Smooth muscle cell (in vitro differentiated cells): ENCODE results near the gene SAMD4A. TPM values are rescaled to one million over a fixed set of nuclear protein-coding genes. Genes with fewer than 3 reads are reported as not detected.

Source experiments
- DNase-seq: peaks from one replicate; lab custom pipeline; 2025; ENCODE audit not compliant: unreplicated experiment; lab: John Stamatoyannopoulos, UW
- H2AFZ ChIP-seq: fragments of 200-600 bp; sonication (generic); 2 replicates; pipeline ENCODE4 v1.6.0; 2016; ENCODE audit warnings: antibody characterized with exemption, low read depth, mild to moderate bottlenecking
- H3F3A ChIP-seq: fragments of 200-600 bp; sonication (generic); 2 replicates; pipeline ENCODE4 v1.6.0; 2017; ENCODE audit warnings: antibody characterized with exemption, low read depth
- H3K27ac ChIP-seq: fragments of 200-600 bp; sonication (generic); 2 replicates; pipeline ENCODE4 v1.5.1; 2016; ENCODE audit warnings: low read depth, mild to moderate bottlenecking
- H3K27me3 ChIP-seq: fragments of 200-600 bp; sonication (generic); 2 replicates; pipeline ENCODE4 v1.6.1; 2016; ENCODE audit warnings: low read depth, mild to moderate bottlenecking
- H3K36me3 ChIP-seq: fragments of 200-600 bp; sonication (generic); 2 replicates; pipeline ENCODE4 v1.5.1; 2016; ENCODE audit warnings: low read depth
- H3K4me1 ChIP-seq: fragments of 200-600 bp; sonication (generic); 2 replicates; pipeline ENCODE4 v1.5.1; 2016; ENCODE audit warnings: low read depth
- H3K4me2 ChIP-seq: fragments of 200-600 bp; sonication (generic); 2 replicates; pipeline ENCODE4 v1.6.0; 2016; ENCODE audit warnings: mild to moderate bottlenecking
- H3K4me3 ChIP-seq: fragments of 200-600 bp; sonication (generic); 2 replicates; pipeline ENCODE4 v1.5.1; 2016; ENCODE audit warnings: mild to moderate bottlenecking
- H3K79me2 ChIP-seq: fragments of 200-600 bp; sonication (generic); 2 replicates; pipeline ENCODE4 v1.6.0; 2016; ENCODE audit warnings: low read depth, mild to moderate bottlenecking
- H3K9ac ChIP-seq: fragments of 200-600 bp; sonication (generic); 2 replicates; pipeline ENCODE4 v1.6.0; 2016; ENCODE audit warnings: low read depth
- H3K9me3 ChIP-seq: fragments of 200-600 bp; sonication (generic); replicated peaks from 2 replicates; pipeline ENCODE4 v1.5.1; 2016; ENCODE audit warnings: low read depth
- H4K20me1 ChIP-seq: fragments of 200-600 bp; sonication (generic); 2 replicates; pipeline ENCODE4 v1.6.0; 2016; ENCODE audit warnings: low read depth
- WGBS: methylation state at CpG from one replicate; pipeline ENCODE4 v1.1.7; 2016; ENCODE audit warnings: low lambda C conversion rate; 5-methylcytosine and 5-hydroxymethylcytosine counted together
- polyA plus RNA-seq: library from polyadenylated mRNA; unstranded; fragments of >200 nt; fragmentation: Nextera tagmentation; extraction: Ambion mirVana; gene quantifications from 2 replicates; pipeline ENCODE4 v1.2.1, GENCODE V29; 2016
- total RNA-seq: library from RNA; depleted of rRNA; stranded (reverse); fragments of >200 nt; gene quantifications from 2 replicates; pipeline ENCODE4 v1.2.3, GENCODE V29; 2014
- TF ChIP-seq, protein P1 (sequence below): fragments of 200-600 bp; sonication (generic); IDR thresholded peaks from 2 replicates; pipeline ENCODE4 v1.5.1; 2017; ENCODE audit warnings: borderline replicate concordance, mild to moderate bottlenecking, antibody characterized with exemption; ENCODE audit not compliant: insufficient read depth, poor library complexity, severe bottlenecking

The SAMD4A gene
- total and polyA plus RNA-seq, 2 experiments from 2014 or later = 9.2 to 36.7 TPM

DNA sequence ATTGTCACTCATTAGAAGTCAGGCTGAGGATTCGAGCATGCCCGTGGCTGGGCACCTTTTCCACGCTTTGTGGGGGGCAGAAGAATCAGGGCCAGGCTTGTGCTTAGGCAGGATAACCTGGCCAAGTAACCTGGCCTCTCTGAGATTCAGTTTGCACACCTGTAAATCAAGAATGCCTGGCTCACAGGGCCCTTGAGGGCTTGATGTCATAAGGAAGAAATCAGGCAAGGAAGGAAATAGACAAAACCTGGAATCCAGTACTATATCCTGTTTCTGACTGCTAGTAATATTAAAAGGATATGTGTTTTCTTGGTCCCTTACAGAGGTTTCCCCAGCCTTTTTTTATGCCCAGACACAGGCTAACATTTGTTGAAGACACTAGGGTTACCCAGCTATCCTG, 91.9 kb downstream of the SAMD4A start:
- WGBS = 97% methylated on average over 3 of the region's 3 CpGs
- H4K20me1 ChIP-seq = peaks cover 11% of the 10 kb centered on the region
- H3K27me3 ChIP-seq = no peaks in the 10 kb centered on the region
- no peak overlapping the region for H2AFZ ChIP-seq
- no peaks in the 10 kb centered on the region for H3K9me3 ChIP-seq
- H3K79me2 ChIP-seq = peaks cover 90% of the 10 kb centered on the region
- no peak overlapping the region for H3K4me2 ChIP-seq
- no peak overlapping the region for H3K9ac ChIP-seq
- DNase-seq = no peak
- TF ChIP-seq, protein P1, sequence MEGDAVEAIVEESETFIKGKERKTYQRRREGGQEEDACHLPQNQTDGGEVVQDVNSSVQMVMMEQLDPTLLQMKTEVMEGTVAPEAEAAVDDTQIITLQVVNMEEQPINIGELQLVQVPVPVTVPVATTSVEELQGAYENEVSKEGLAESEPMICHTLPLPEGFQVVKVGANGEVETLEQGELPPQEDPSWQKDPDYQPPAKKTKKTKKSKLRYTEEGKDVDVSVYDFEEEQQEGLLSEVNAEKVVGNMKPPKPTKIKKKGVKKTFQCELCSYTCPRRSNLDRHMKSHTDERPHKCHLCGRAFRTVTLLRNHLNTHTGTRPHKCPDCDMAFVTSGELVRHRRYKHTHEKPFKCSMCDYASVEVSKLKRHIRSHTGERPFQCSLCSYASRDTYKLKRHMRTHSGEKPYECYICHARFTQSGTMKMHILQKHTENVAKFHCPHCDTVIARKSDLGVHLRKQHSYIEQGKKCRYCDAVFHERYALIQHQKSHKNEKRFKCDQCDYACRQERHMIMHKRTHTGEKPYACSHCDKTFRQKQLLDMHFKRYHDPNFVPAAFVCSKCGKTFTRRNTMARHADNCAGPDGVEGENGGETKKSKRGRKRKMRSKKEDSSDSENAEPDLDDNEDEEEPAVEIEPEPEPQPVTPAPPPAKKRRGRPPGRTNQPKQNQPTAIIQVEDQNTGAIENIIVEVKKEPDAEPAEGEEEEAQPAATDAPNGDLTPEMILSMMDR = no peak
- no peak overlapping the region for H3K4me3 ChIP-seq
- no peak overlapping the region for H3K27ac ChIP-seq
- no peaks in the 10 kb centered on the region for H3K36me3 ChIP-seq
- peaks cover 23% of the 10 kb centered on the region for H3K4me1 ChIP-seq
- H3F3A ChIP-seq = peaks cover 7% of the 10 kb centered on the region

DNA sequence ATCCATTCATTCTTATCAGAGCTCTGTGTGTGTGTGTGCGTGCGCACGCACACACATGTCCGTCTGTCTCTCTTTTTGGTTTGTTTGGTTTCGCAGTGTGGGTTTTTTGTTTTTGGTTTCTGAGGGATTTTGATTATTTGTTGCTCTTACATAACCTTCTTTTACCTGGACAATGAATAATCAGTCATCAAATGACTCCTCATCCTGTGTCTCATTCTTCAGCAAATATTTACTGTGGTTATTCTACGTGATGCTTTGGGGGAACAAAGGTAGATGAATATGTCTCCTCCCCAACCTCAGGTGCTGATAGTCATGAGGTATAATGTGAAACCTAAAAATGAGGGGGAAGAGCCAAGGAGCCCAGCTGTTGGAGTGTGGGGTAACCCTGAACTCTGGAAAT, 92.4 kb downstream of the SAMD4A start:
- no peak overlapping the region for H2AFZ ChIP-seq
- H3K4me2 ChIP-seq = no peak overlapping the region
- H3K27ac ChIP-seq = no peak overlapping the region
- no peaks in the 10 kb centered on the region for H3K9me3 ChIP-seq
- 80% methylated on average over 6 of the region's 6 CpGs for WGBS
- no peaks in the 10 kb centered on the region for H3K27me3 ChIP-seq
- peaks cover 6% of the 10 kb centered on the region for H3F3A ChIP-seq
- peaks cover 11% of the 10 kb centered on the region for H4K20me1 ChIP-seq
- no peaks in the 10 kb centered on the region for H3K36me3 ChIP-seq
- no peak overlapping the region for H3K4me3 ChIP-seq
- H3K9ac ChIP-seq = no peak overlapping the region
- DNase-seq = no peak
- peaks cover 92% of the 10 kb centered on the region for H3K79me2 ChIP-seq
- H3K4me1 ChIP-seq = peaks cover 21% of the 10 kb centered on the region
- TF ChIP-seq, protein P1 = no peak

DNA sequence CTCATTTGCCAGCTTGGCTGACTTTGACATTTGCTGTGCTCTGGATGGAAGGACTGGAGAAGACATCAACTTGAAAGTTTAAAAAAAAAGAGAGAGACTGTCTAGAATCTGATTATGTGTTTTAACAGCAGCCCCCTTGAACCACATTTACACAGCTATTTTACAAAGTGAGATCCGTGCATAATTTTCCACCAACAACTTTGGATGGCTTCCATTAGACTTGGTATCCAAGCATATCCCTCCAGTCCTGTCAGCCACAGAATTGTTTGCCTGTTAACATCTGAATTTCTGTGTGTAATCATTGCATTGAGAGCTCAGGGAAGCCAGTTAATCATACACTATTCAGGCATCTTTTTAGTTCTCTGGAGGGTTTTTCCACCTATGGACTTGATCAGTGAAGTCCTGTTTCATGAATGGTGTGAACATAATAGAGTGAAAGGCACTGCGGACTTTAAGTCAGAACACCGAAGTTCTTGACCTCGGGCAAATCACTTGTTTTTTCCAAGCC, 93.7 kb downstream of the SAMD4A start:
- Histone ChIP-seq H3K36me3 (no peaks in the 10 kb centered on the region), H3K79me2 (peaks cover 86% of the 10 kb centered on the region), H3K4me3 (no peak overlapping the region), H3K27ac (no peak overlapping the region), H3K4me2 (no peak overlapping the region), H3F3A (no peaks in the 10 kb centered on the region), H2AFZ (no peak overlapping the region), H3K9ac (no peak overlapping the region), H3K4me1 (peaks cover 17% of the 10 kb centered on the region), H3K9me3 (no peaks in the 10 kb centered on the region), H4K20me1 (peaks cover 11% of the 10 kb centered on the region), H3K27me3 (no peaks in the 10 kb centered on the region)
- no peak for DNase-seq
- TF ChIP-seq, protein P1 = no peak
- WGBS = 89% methylated on average over 4 of the region's 4 CpGs

DNA sequence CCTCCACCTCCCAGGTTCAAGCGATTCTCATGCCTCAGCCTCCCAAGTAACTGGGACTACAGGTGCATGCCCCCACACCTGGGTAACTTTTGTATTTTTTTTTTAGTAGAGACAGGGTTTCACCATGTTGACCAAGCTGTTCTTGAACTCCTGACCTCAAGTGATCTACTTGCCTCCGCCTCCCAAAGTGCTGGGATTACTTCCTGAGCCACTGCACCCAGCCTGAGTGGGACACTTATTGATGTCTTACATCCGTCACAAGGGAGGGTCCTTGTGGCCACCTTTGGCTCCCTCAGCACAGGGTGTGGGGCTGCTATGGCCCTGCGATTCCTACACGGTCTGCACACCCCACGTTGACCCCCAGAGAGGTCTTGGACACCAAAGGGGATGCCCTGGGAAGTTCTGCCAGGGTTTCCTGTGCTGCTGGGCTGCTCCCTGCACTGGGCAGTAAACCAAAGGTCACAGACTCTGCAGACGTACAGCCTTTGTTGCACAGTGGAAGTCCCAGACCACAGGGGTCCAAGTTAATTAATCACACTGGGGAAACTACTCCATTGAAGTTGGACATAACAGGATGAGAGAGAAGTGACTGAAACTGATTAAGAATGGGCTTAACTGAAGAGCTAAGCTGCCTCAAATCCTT, 95.7 kb downstream of the SAMD4A start:
- no peaks in the 10 kb centered on the region for H3K27me3 ChIP-seq

More for the DNA sequence above, 95.7 kb downstream of the SAMD4A start:
- TF ChIP-seq, protein P1 = no peak
- Histone ChIP-seq H2AFZ (no peak overlapping the region), H3K36me3 (no peaks in the 10 kb centered on the region), H3K9ac (no peak overlapping the region), H3K27ac (no peak overlapping the region), H3K9me3 (no peaks in the 10 kb centered on the region), H4K20me1 (peaks cover 11% of the 10 kb centered on the region), H3K4me3 (no peak overlapping the region), H3K79me2 (peaks cover 86% of the 10 kb centered on the region), H3K4me2 (no peak overlapping the region), H3F3A (peaks cover 4% of the 10 kb centered on the region), H3K4me1 (peaks cover 17% of the 10 kb centered on the region)
- 91% methylated on average over 7 of the region's 7 CpGs for WGBS
- no peak for DNase-seq
